IMR-90 (cell line): ENCODE measurements around the gene SIRPD. TPM values are rescaled to one million over a fixed set of nuclear protein-coding genes. Genes with fewer than 3 reads are reported as not detected.

Source experiments
- ATAC-seq: fragments of 200-7000 bp; cut with Tn5 transposase; 2 replicates; pipeline ENCODE4 v1.9.1; 2020; ENCODE audit warnings: low read depth, mild to moderate bottlenecking, moderate library complexity
- Bru-seq: library from RNA; stranded (reverse); fragments of 400-500 nt; gene quantifications from one replicate; lab custom pipeline; 2021; lab: Mats Ljungman, UMichigan
- BruChase-seq, 2 experiments: library from RNA; stranded (reverse); fragments of 400-500 nt; gene quantifications; one replicate each; lab custom pipeline; 2021; lab: Mats Ljungman, UMichigan
- BruUV-seq: library from RNA; stranded (reverse); fragments of 400-500 nt; replicated peaks from 2 replicates; lab custom pipeline; 2021; lab: Mats Ljungman, UMichigan
- CTCF ChIA-PET: fragments of 300-600 bp; formaldehyde crosslinking; extraction: SDS; loops from one replicate; lab custom pipeline; 2021; ENCODE audit warnings: antibody characterized with exemption; lab: Yijun Ruan, JAX
- POLR2A ChIA-PET: fragments of 300-600 bp; sonication (Branson Sonifier 250); formaldehyde crosslinking; loops from one replicate; lab custom pipeline; 2022; ENCODE audit warnings: antibody characterized with exemption; ENCODE audit not compliant: unreplicated experiment; lab: Charles Lee
- DNase-seq: peaks from one replicate; pipeline ENCODE4 v3.0.0; 2013
- H2AFZ ChIP-seq: replicated peaks from 2 replicates; pipeline ENCODE3; 2013; ENCODE audit warnings: low read length, mild to moderate bottlenecking; ENCODE audit not compliant: poor library complexity
- H2AK5ac ChIP-seq: 2 replicates; pipeline ENCODE4 v1.6.1; 2013; ENCODE audit warnings: low read depth, low read length, inconsistent platforms
- H2AK9ac ChIP-seq: replicated peaks from 2 replicates; pipeline ENCODE3; 2013; ENCODE audit warnings: mild to moderate bottlenecking, low read depth, low read length, moderate library complexity; ENCODE audit not compliant: poor library complexity
- H2BK120ac ChIP-seq: 2 replicates; pipeline ENCODE4 v1.6.1; 2013; ENCODE audit warnings: low read depth, low read length, inconsistent platforms
- H2BK15ac ChIP-seq: 3 replicates; pipeline ENCODE4 v1.6.1; 2013; ENCODE audit warnings: low read depth, low read length, inconsistent platforms
- H2BK20ac ChIP-seq: 2 replicates; pipeline ENCODE4 v1.6.1; 2013; ENCODE audit warnings: low read depth, mild to moderate bottlenecking, inconsistent platforms, low read length, moderate library complexity
- H2BK5ac ChIP-seq: 2 replicates; pipeline ENCODE4 v1.6.1; 2013; ENCODE audit warnings: mild to moderate bottlenecking, low read depth, low read length, inconsistent platforms; ENCODE audit not compliant: poor library complexity, severe bottlenecking
- H3K14ac ChIP-seq: replicated peaks from 2 replicates; pipeline ENCODE4 v1.6.1; 2013; ENCODE audit warnings: low read depth, low read length, inconsistent platforms
- H3K18ac ChIP-seq: 2 replicates; pipeline ENCODE4 v1.6.1; 2013; ENCODE audit warnings: low read depth, low read length, control low read depth
- H3K23ac ChIP-seq: 2 replicates; pipeline ENCODE4 v1.6.1; 2013; ENCODE audit warnings: low read depth, low read length, inconsistent platforms
- H3K27ac ChIP-seq: 2 replicates; pipeline ENCODE4 v1.5.1; 2013; ENCODE audit warnings: mild to moderate bottlenecking, control low read depth, low read length; ENCODE audit not compliant: insufficient read depth
- H3K27me3 ChIP-seq: 2 replicates; pipeline ENCODE4 v1.6.1; 2013; ENCODE audit warnings: low read length; ENCODE audit not compliant: control insufficient read depth, insufficient read depth
- H3K36me3 ChIP-seq: 2 replicates; pipeline ENCODE4 v1.6.1; 2013; ENCODE audit warnings: low read length, mixed read lengths; ENCODE audit not compliant: control insufficient read depth, insufficient read depth
- H3K4ac ChIP-seq: 2 replicates; pipeline ENCODE4 v1.6.1; 2013; ENCODE audit warnings: low read depth, low read length, inconsistent platforms
- H3K4me1 ChIP-seq: 2 replicates; pipeline ENCODE4 v1.6.1; 2013; ENCODE audit warnings: low read length, mixed read lengths; ENCODE audit not compliant: control insufficient read depth, insufficient read depth
- H3K4me2 ChIP-seq: 2 replicates; pipeline ENCODE4 v1.6.1; 2013; ENCODE audit warnings: low read depth, mild to moderate bottlenecking, control low read depth, low read length, moderate library complexity
- H3K4me3 ChIP-seq: 2 replicates; pipeline ENCODE4 v1.5.1; 2013; ENCODE audit warnings: low read depth, mild to moderate bottlenecking, control low read depth, low read length, moderate library complexity; ENCODE audit not compliant: insufficient read depth
- H3K56ac ChIP-seq: 2 replicates; pipeline ENCODE4 v1.6.1; 2013; ENCODE audit warnings: low read length, inconsistent platforms; ENCODE audit not compliant: insufficient read depth; ENCODE audit errors: extremely low read depth
- H3K79me1 ChIP-seq, 2 experiments: 2 replicates each; pipeline ENCODE4 v1.6.1; 2013; ENCODE audit warnings: low read length in 2 of 2, inconsistent platforms in 1 of 2, low read depth in 1 of 2
- H3K9ac ChIP-seq: 2 replicates; pipeline ENCODE4 v1.6.1; 2013; ENCODE audit warnings: low read depth, low read length, control low read depth
- H3K9me1 ChIP-seq: 2 replicates; pipeline ENCODE4 v1.6.1; 2013; ENCODE audit warnings: low read length, inconsistent platforms; ENCODE audit not compliant: insufficient read depth
- H3K9me3 ChIP-seq: 2 replicates; pipeline ENCODE4 v1.6.1; 2013; ENCODE audit warnings: low read length; ENCODE audit not compliant: control insufficient read depth, insufficient read depth
- H4K20me1 ChIP-seq: 2 replicates; pipeline ENCODE4 v1.6.1; 2013; ENCODE audit warnings: low read length, inconsistent platforms; ENCODE audit not compliant: insufficient read depth
- H4K5ac ChIP-seq: 2 replicates; pipeline ENCODE4 v1.6.1; 2013; ENCODE audit warnings: mild to moderate bottlenecking, low read depth, low read length, control low read depth
- H4K8ac ChIP-seq, 2 experiments: 2 replicates each; pipeline ENCODE4 v1.6.1; 2013; ENCODE audit warnings: low read depth in 2 of 2, low read length in 2 of 2, control low read depth in 1 of 2, inconsistent platforms in 1 of 2
- H4K91ac ChIP-seq: 2 replicates; pipeline ENCODE4 v1.6.1; 2013; ENCODE audit warnings: low read depth, low read length, inconsistent platforms; ENCODE audit not compliant: insufficient read depth
- BHLHE40 ChIP-seq: fragments of 150-350 bp; IDR thresholded peaks from 2 replicates; pipeline ENCODE4 v1.6.1; 2016; ENCODE audit warnings: mild to moderate bottlenecking, low read depth, low read length
- CHD1 ChIP-seq: IDR thresholded peaks from 2 replicates; pipeline ENCODE4 v1.6.1; 2012; ENCODE audit warnings: low read depth, low read length, improper control_type of control experiment
- MAFK ChIP-seq: IDR thresholded peaks from 2 replicates; pipeline ENCODE4 v1.6.1; 2012; ENCODE audit warnings: low read depth, low read length, improper control_type of control experiment
- MXI1 ChIP-seq: IDR thresholded peaks from 2 replicates; pipeline ENCODE4 v1.6.1; 2012; ENCODE audit warnings: low read depth, mild to moderate bottlenecking, low read length, moderate library complexity, borderline replicate concordance
- RCOR1 ChIP-seq: IDR thresholded peaks from 2 replicates; pipeline ENCODE4 v1.6.1; 2012; ENCODE audit warnings: mild to moderate bottlenecking, low read length, improper control_type of control experiment; ENCODE audit not compliant: insufficient replicate concordance
- RFX5 ChIP-seq: IDR thresholded peaks from 2 replicates; pipeline ENCODE4 v1.8.0; 2012; ENCODE audit warnings: low read depth, mild to moderate bottlenecking, low read length, moderate library complexity
- SMC3 ChIP-seq: fragments of 150-350 bp; IDR thresholded peaks from 2 replicates; pipeline ENCODE4 v1.6.1; 2016; ENCODE audit warnings: low read depth, mild to moderate bottlenecking, antibody characterized with exemption, low read length, moderate library complexity
- USF2 ChIP-seq: fragments of 150-350 bp; IDR thresholded peaks from 2 replicates; pipeline ENCODE4 v1.6.1; 2017; ENCODE audit warnings: mild to moderate bottlenecking, antibody characterized with exemption, low read length, low read depth
- WGBS, 2 experiments: methylation state at CpG; one replicate each; pipeline versions ENCODE4 v1.1.5 to v1.1.7; 2013; ENCODE audit warnings: missing lambda C conversion rate in 2 of 2; ENCODE audit not compliant: insufficient read length in 1 of 2; ENCODE audit errors: extremely low coverage in 2 of 2; 5-methylcytosine and 5-hydroxymethylcytosine counted together
- dilution Hi-C: fragments of 300-500 bp; cut with HindIII; formaldehyde crosslinking; loops from one replicate; pipeline ENCODE4 v1.14.3; 2018; ENCODE audit warnings: low sequenced_read_pairs; ENCODE audit not compliant: unreplicated experiment
- in situ Hi-C: fragments of 300-500 bp; cut with MboI; formaldehyde crosslinking; loops from 3 replicates; pipeline ENCODE4 v1.14.3; 2019; ENCODE audit warnings: low sequenced_read_pairs, inconsistent platforms, mixed read lengths
- intact Hi-C: fragments of 100-400 bp; cut with micrococcal nuclease; formaldehyde crosslinking; loops from 2 replicates; pipeline ENCODE4 v1.10.0; 2022
- long read RNA-seq: library from polyadenylated mRNA; unstranded; transcript quantifications from one replicate; pipeline ENCODE4 v2.0.0, GENCODE V29; 2021; ENCODE audit not compliant: unreplicated experiment
- polyA plus RNA-seq, 3 experiments: library from polyadenylated mRNA; depleted of rRNA; stranded (reverse); fragments of >200 nt; gene quantifications; 2 replicates each; pipeline ENCODE4 v1.2.3, GENCODE V29; 2012; ENCODE audit warnings: low replicate concordance in 1 of 3
- total RNA-seq: library from RNA; depleted of rRNA; stranded (reverse); fragments of >200 nt; gene quantifications from 2 replicates; pipeline ENCODE4 v1.2.3, GENCODE V29; 2012; rRNA removed

SIRPD gene
- total RNA-seq (not detected in 2 replicates), polyA plus RNA-seq (2012; rRNA removed) (not detected in 2 replicates), Bru-seq, nascent RNA (not detected), BruChase-seq, experiment 1, labeled RNA remaining after a 6-hour chase (not detected), BruChase-seq, experiment 2, labeled RNA remaining after a 2-hour chase (not detected)
- not detected in 2 replicates for polyA plus RNA-seq (2012; cell fraction: cytosol; rRNA removed)
- not detected in 2 replicates for polyA plus RNA-seq (2012; cell fraction: nucleus; rRNA removed; ENCODE audit: low replicate concordance)
- long read RNA-seq: 0 reads

- Histone ChIP-seq H4K5ac (no peak within 1 kb of the TSS), H3K23ac (no peak within 1 kb of the TSS), H3K27me3 (peaks cover 2% of the 10 kb centered on the region; the same call in 1 of the 2 replicates), H4K8ac (no peak within 1 kb of the TSS), H3K9ac (no peak within 1 kb of the TSS), H3K9me1 (no peaks in the 10 kb centered on the region), H3K4me1 (no peaks in the 10 kb centered on the region), H2AFZ (no peak within 1 kb of the TSS), H3K56ac (no peak within 1 kb of the TSS), H2BK5ac (no peak within 1 kb of the TSS), H3K4ac (no peak within 1 kb of the TSS), H2BK120ac (no peak within 1 kb of the TSS), H4K20me1 (no peaks in the 10 kb centered on the region), H3K79me1 (no peaks in the 10 kb centered on the region), H2AK5ac (no peak within 1 kb of the TSS), H3K9me3 (no peaks in the 10 kb centered on the region), H2BK15ac (no peak within 1 kb of the TSS), H2BK20ac (no peak within 1 kb of the TSS), H3K36me3 (no peaks in the 10 kb centered on the region), H3K27ac (no peak within 1 kb of the TSS), H3K4me2 (no peak within 1 kb of the TSS), H4K91ac (no peak within 1 kb of the TSS), H3K4me3 (no peak within 1 kb of the TSS), H3K14ac (no peak within 1 kb of the TSS), H3K18ac (no peak within 1 kb of the TSS), H2AK9ac (no peak within 1 kb of the TSS)
- ATAC-seq (no peak), DNase-seq (no peak)
- CTCF ChIA-PET: no interaction called here
- WGBS, 2 experiments: 21% methylated on average over 2 of the region's 2 CpGs; no CpG with 5 or more reads in 1 of the 2 experiments
- in situ Hi-C loops: no loop called here
- dilution Hi-C loops: no loop called here
- intact Hi-C loops: no loop called here
- TF ChIP-seq MXI1 (no peak), CHD1 (no peak), USF2 (no peak), RFX5 (no peak), BHLHE40 (no peak), RCOR1 (no peak), SMC3 (no peak), MAFK (no peak)
- no TSS peak for BruUV-seq
- POLR2A ChIA-PET: no interaction called here
Observed at GRCh38 chr20:1557605-1558004, at the start of gene SIRPD. Gene SIRPD (minus strand): TSS chr20:1557705. CDS start chr20:1557653, 52 bp downstream.
